HCT116 (cell line): ENCODE measurements around the gene RPRD1B.

ENCODE experiments used
- EZH2 ChIP-seq: fragments of 200-600 bp; sonication (generic); IDR thresholded peaks from 2 replicates; pipeline ENCODE4 v1.6.1; 2017; ENCODE audit warnings: antibody characterized with exemption, mixed run types
- JUND ChIP-seq: IDR thresholded peaks from 2 replicates; pipeline ENCODE4 v1.6.1; 2012
- POLR2AphosphoS5 ChIP-seq: IDR thresholded peaks from 2 replicates; pipeline ENCODE4 v1.6.1; 2011; ENCODE audit warnings: mild to moderate bottlenecking, low read depth, low read length, moderate library complexity
- RAD21 ChIP-seq: IDR thresholded peaks from 2 replicates; pipeline ENCODE4 v1.6.1; 2012; ENCODE audit warnings: low read depth, mild to moderate bottlenecking
- YY1 ChIP-seq: IDR thresholded peaks from 2 replicates; pipeline ENCODE4 v1.6.1; 2011; ENCODE audit warnings: low read length, low read depth, moderate library complexity, mild to moderate bottlenecking; ENCODE audit not compliant: insufficient replicate concordance; ENCODE audit errors: extremely low read depth
- TF ChIP-seq, protein P1 (sequence below), 3 experiments: fragments of 200-600 bp in 1 of 3; sonication (generic) in 1 of 3; IDR thresholded peaks in 2 of 3; conservative IDR thresholded peaks in 1 of 3; 2 replicates each; pipeline ENCODE4 v1.5.1; 2012 to 2017; ENCODE audit warnings: low read depth in 2 of 3, low read length in 2 of 3, antibody characterized with exemption in 1 of 3, borderline replicate concordance in 1 of 3, control low read depth in 1 of 3, mild to moderate bottlenecking in 1 of 3, mixed read lengths in 1 of 3, mixed run types in 1 of 3, moderate library complexity in 1 of 3; ENCODE audit not compliant: insufficient read depth in 1 of 3
- TF ChIP-seq, protein P2 (sequence below): IDR thresholded peaks from 2 replicates; pipeline ENCODE4 v1.6.1; 2012; ENCODE audit warnings: low read depth

DNA sequence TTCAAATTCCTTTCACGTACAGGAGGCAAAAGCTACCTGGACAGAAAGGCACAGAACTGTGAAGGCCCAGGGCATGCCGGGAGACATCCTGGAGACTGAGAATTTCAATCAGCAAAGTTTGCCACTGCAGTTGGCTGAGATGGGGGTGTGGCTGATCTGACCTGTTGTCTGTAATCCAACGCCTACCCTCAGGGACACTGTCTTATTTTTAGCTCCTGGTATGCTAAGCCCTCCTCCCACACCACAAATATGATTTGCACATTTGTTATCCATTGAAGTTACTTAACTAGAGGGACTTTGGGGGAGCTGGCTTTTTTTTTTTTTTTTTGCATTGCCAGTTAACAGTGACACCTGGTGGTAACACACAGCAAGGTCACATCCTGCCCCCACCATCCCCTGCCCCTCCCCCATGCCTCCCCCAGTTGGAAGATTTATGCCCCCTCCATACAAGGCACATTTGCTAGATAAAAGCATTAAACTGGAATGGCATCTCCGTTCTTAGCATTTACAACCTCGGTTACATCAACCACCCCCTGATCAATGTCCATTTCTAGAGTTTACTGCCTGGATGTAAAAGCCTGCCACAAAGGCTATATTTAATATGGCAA is 40.6 kb upstream of the RPRD1B start:
- TF ChIP-seq, protein P1, sequence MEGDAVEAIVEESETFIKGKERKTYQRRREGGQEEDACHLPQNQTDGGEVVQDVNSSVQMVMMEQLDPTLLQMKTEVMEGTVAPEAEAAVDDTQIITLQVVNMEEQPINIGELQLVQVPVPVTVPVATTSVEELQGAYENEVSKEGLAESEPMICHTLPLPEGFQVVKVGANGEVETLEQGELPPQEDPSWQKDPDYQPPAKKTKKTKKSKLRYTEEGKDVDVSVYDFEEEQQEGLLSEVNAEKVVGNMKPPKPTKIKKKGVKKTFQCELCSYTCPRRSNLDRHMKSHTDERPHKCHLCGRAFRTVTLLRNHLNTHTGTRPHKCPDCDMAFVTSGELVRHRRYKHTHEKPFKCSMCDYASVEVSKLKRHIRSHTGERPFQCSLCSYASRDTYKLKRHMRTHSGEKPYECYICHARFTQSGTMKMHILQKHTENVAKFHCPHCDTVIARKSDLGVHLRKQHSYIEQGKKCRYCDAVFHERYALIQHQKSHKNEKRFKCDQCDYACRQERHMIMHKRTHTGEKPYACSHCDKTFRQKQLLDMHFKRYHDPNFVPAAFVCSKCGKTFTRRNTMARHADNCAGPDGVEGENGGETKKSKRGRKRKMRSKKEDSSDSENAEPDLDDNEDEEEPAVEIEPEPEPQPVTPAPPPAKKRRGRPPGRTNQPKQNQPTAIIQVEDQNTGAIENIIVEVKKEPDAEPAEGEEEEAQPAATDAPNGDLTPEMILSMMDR (IDR thresholded peaks at IDR 0.05 in 2 of 3, conservative IDR thresholded peaks at IDR 0.05 in 1 of 3; ENCODE audit: borderline replicate concordance in 1 of 3, insufficient read depth in 1 of 3, low read depth in 2 of 3, low read length in 2 of 3): peak; percentile 25 to 63 (median 46); a peak in 4 of 6 replicates
- TF ChIP-seq RAD21 (peak; percentile 37), YY1 (no peak), JUND (no peak), POLR2AphosphoS5 (no peak), EZH2 (no peak)
- TF ChIP-seq, protein P2, sequence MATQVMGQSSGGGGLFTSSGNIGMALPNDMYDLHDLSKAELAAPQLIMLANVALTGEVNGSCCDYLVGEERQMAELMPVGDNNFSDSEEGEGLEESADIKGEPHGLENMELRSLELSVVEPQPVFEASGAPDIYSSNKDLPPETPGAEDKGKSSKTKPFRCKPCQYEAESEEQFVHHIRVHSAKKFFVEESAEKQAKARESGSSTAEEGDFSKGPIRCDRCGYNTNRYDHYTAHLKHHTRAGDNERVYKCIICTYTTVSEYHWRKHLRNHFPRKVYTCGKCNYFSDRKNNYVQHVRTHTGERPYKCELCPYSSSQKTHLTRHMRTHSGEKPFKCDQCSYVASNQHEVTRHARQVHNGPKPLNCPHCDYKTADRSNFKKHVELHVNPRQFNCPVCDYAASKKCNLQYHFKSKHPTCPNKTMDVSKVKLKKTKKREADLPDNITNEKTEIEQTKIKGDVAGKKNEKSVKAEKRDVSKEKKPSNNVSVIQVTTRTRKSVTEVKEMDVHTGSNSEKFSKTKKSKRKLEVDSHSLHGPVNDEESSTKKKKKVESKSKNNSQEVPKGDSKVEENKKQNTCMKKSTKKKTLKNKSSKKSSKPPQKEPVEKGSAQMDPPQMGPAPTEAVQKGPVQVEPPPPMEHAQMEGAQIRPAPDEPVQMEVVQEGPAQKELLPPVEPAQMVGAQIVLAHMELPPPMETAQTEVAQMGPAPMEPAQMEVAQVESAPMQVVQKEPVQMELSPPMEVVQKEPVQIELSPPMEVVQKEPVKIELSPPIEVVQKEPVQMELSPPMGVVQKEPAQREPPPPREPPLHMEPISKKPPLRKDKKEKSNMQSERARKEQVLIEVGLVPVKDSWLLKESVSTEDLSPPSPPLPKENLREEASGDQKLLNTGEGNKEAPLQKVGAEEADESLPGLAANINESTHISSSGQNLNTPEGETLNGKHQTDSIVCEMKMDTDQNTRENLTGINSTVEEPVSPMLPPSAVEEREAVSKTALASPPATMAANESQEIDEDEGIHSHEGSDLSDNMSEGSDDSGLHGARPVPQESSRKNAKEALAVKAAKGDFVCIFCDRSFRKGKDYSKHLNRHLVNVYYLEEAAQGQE: no peak
